HEK293 (cell line): ENCODE data around the gene QSOX1.
A peak's percentile ranks its signal among the peaks of the same experiment; 100 is the strongest.

Source experiments
- CTCF ChIA-PET: fragments of 350-600 bp; formaldehyde crosslinking; extraction: SDS; loops from one replicate; lab custom pipeline; 2021; ENCODE audit warnings: antibody characterized with exemption; lab: Yijun Ruan, JAX
- POLR2A ChIA-PET: fragments of 300-600 bp; formaldehyde crosslinking; extraction: SDS; loops from one replicate; lab custom pipeline; 2020; ENCODE audit warnings: antibody characterized with exemption, inconsistent platforms; lab: Yijun Ruan, JAX
- H3K27ac ChIP-seq: fragments of 200-500 bp; sonication (Bioruptor generic); 2 replicates; pipeline ENCODE4 v1.5.1; 2014; ENCODE audit warnings: low read depth, low read length, control low read depth, inconsistent platforms; ENCODE audit errors: extremely low read depth
- H3K36me3 ChIP-seq, 2 experiments: fragments of 200-500 bp in 1 of 2; sonication (Bioruptor generic) in 1 of 2; 1 replicate in 1 of 2; 2 replicates in 1 of 2; pipeline ENCODE4 v1.5.1; 2014 to 2017; ENCODE audit warnings: inconsistent platforms in 2 of 2, low read length in 2 of 2; ENCODE audit not compliant: control insufficient read depth in 2 of 2, insufficient read depth in 1 of 2
- H3K4me1 ChIP-seq: fragments of 200-500 bp; sonication (Bioruptor generic); 2 replicates; pipeline ENCODE4 v1.5.1; 2014; ENCODE audit warnings: mild to moderate bottlenecking, low read length, inconsistent platforms; ENCODE audit not compliant: control insufficient read depth, insufficient read depth
- H3K4me3 ChIP-seq: 2 replicates; pipeline ENCODE4 v1.5.1; 2011; ENCODE audit warnings: low read depth, mild to moderate bottlenecking, control low read depth, low read length, moderate library complexity
- H3K9me3 ChIP-seq: fragments of 200-500 bp; sonication (Bioruptor generic); 2 replicates; pipeline ENCODE4 v1.5.1; 2014; ENCODE audit warnings: low read depth, low read length, inconsistent platforms; ENCODE audit not compliant: control insufficient read depth, insufficient read depth
- GLIS2 ChIP-seq: fragments of 450-650 bp; formaldehyde crosslinking; IDR thresholded peaks from 2 replicates; pipeline ENCODE4 v1.5.1; 2016; ENCODE audit warnings: missing biosample characterization, missing genetic modification characterization
- PRDM6 ChIP-seq: fragments of 450-650 bp; formaldehyde crosslinking; IDR thresholded peaks from 2 replicates; pipeline ENCODE4 v1.5.1; 2017; ENCODE audit warnings: missing biosample characterization, missing genetic modification characterization
- SP2 ChIP-seq: fragments of 450-650 bp; formaldehyde crosslinking; IDR thresholded peaks from 2 replicates; pipeline ENCODE4 v1.5.1; 2016; ENCODE audit warnings: missing biosample characterization, missing genetic modification characterization
- ZBTB11 ChIP-seq: fragments of 450-650 bp; formaldehyde crosslinking; conservative IDR thresholded peaks from 2 replicates; pipeline ENCODE4 v1.5.1; 2016; ENCODE audit warnings: low read depth, missing biosample characterization, missing genetic modification characterization
- ZEB2 ChIP-seq: fragments of 450-650 bp; formaldehyde crosslinking; IDR thresholded peaks from 2 replicates; pipeline ENCODE4 v1.5.1; 2016; ENCODE audit warnings: missing biosample characterization, missing genetic modification characterization
- ZFP41 ChIP-seq: fragments of 450-650 bp; formaldehyde crosslinking; IDR thresholded peaks from 2 replicates; pipeline ENCODE4 v1.5.1; 2016; ENCODE audit warnings: missing biosample characterization, missing genetic modification characterization, borderline replicate concordance
- ZNF140 ChIP-seq: fragments of 450-650 bp; formaldehyde crosslinking; IDR thresholded peaks from 2 replicates; pipeline ENCODE4 v1.5.1; 2016; ENCODE audit warnings: missing biosample characterization, missing genetic modification characterization
- ZNF341 ChIP-seq: fragments of 450-650 bp; formaldehyde crosslinking; IDR thresholded peaks from 2 replicates; pipeline ENCODE4; 2016; ENCODE audit warnings: low read depth, missing biosample characterization, missing genetic modification characterization
- ZNF518A ChIP-seq: fragments of 450-650 bp; formaldehyde crosslinking; conservative IDR thresholded peaks from 2 replicates; pipeline ENCODE4 v1.5.1; 2016; ENCODE audit warnings: low read depth, missing biosample characterization, missing genetic modification characterization
- ZNF629 ChIP-seq: fragments of 450-650 bp; formaldehyde crosslinking; IDR thresholded peaks from 2 replicates; pipeline ENCODE4 v1.5.1; 2017; ENCODE audit warnings: missing biosample characterization, missing genetic modification characterization
- ZNF639 ChIP-seq: fragments of 450-650 bp; formaldehyde crosslinking; IDR thresholded peaks from 2 replicates; pipeline ENCODE4 v1.5.1; 2016; ENCODE audit warnings: missing biosample characterization, missing genetic modification characterization
- ZNF670 ChIP-seq: fragments of 450-650 bp; formaldehyde crosslinking; IDR thresholded peaks from 2 replicates; pipeline ENCODE4 v1.5.1; 2016; ENCODE audit warnings: missing biosample characterization, missing genetic modification characterization, low read depth
- TF ChIP-seq, protein P1 (sequence below): fragments of 450-650 bp; formaldehyde crosslinking; IDR thresholded peaks from 2 replicates; pipeline ENCODE4 v1.5.1; 2016; ENCODE audit warnings: missing biosample characterization, missing genetic modification characterization
- TF ChIP-seq, protein P2 (sequence below): fragments of 450-650 bp; formaldehyde crosslinking; IDR thresholded peaks from 2 replicates; pipeline ENCODE4 v1.5.1; 2016; ENCODE audit warnings: missing biosample characterization, missing genetic modification characterization
- TF ChIP-seq, protein P3 (sequence below): fragments of 450-650 bp; formaldehyde crosslinking; IDR thresholded peaks from 2 replicates; pipeline ENCODE4 v1.5.1; 2016; ENCODE audit warnings: missing biosample characterization, missing genetic modification characterization

The QSOX1 gene

GRCh38 chr1:180156201-180156600 is 1.5 kb downstream of the QSOX1 start (continued):
- TF ChIP-seq, protein P1, sequence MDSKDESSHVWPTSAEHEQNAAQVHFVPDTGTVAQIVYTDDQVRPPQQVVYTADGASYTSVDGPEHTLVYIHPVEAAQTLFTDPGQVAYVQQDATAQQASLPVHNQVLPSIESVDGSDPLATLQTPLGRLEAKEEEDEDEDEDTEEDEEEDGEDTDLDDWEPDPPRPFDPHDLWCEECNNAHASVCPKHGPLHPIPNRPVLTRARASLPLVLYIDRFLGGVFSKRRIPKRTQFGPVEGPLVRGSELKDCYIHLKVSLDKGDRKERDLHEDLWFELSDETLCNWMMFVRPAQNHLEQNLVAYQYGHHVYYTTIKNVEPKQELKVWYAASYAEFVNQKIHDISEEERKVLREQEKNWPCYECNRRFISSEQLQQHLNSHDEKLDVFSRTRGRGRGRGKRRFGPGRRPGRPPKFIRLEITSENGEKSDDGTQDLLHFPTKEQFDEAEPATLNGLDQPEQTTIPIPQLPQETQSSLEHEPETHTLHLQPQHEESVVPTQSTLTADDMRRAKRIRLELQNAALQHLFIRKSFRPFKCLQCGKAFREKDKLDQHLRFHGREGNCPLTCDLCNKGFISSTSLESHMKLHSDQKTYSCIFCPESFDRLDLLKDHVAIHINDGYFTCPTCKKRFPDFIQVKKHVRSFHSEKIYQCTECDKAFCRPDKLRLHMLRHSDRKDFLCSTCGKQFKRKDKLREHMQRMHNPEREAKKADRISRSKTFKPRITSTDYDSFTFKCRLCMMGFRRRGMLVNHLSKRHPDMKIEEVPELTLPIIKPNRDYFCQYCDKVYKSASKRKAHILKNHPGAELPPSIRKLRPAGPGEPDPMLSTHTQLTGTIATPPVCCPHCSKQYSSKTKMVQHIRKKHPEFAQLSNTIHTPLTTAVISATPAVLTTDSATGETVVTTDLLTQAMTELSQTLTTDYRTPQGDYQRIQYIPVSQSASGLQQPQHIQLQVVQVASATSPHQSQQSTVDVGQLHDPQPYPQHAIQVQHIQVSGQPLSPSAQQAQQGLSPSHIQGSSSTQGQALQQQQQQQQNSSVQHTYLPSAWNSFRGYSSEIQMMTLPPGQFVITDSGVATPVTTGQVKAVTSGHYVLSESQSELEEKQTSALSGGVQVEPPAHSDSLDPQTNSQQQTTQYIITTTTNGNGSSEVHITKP (tag by site-specific recombination), result no peak
- TF ChIP-seq ZNF639, result no peak

- TF ChIP-seq, protein P2, sequence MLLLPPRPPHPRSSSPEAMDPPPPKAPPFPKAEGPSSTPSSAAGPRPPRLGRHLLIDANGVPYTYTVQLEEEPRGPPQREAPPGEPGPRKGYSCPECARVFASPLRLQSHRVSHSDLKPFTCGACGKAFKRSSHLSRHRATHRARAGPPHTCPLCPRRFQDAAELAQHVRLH, result no peak
- TF ChIP-seq, protein P3, sequence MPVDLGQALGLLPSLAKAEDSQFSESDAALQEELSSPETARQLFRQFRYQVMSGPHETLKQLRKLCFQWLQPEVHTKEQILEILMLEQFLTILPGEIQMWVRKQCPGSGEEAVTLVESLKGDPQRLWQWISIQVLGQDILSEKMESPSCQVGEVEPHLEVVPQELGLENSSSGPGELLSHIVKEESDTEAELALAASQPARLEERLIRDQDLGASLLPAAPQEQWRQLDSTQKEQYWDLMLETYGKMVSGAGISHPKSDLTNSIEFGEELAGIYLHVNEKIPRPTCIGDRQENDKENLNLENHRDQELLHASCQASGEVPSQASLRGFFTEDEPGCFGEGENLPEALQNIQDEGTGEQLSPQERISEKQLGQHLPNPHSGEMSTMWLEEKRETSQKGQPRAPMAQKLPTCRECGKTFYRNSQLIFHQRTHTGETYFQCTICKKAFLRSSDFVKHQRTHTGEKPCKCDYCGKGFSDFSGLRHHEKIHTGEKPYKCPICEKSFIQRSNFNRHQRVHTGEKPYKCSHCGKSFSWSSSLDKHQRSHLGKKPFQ (tag by site-specific recombination), result peak; percentile 94
- TF ChIP-seq ZEB2 (0 out of 2 replicates have a peak, but pooled peaks have one; percentile 32), ZNF341 (0 out of 2 replicates have a peak, but pooled peaks have one; percentile 21), ZFP41 (tag by site-specific recombination) (no peak), PRDM6 (tag by site-specific recombination) (peak; percentile 60), ZNF629 (peak; percentile 23; the same call in 1 of the 2 replicates)
- H3K36me3 ChIP-seq, result no peaks in the 10 kb centered on the region
- POLR2A ChIA-PET, result no interaction called here
- peaks cover 11% of the 10 kb centered on the region for H3K4me1 ChIP-seq
- CTCF ChIA-PET, result interaction anchor here (1.7 to 6.6 kb wide), 2 partner anchors 11 to 24 kb away, joined by 6 to 37 read pairs; no protein-coding TSS in a partner anchor
- no peak overlapping the region for H3K4me3 ChIP-seq
- no peak overlapping the region for H3K27ac ChIP-seq
- H3K9me3 ChIP-seq, result no peaks in the 10 kb centered on the region
Observed at GRCh38 chr1:180156631-180157091, 2.0 kb downstream of the QSOX1 start.

DNA sequence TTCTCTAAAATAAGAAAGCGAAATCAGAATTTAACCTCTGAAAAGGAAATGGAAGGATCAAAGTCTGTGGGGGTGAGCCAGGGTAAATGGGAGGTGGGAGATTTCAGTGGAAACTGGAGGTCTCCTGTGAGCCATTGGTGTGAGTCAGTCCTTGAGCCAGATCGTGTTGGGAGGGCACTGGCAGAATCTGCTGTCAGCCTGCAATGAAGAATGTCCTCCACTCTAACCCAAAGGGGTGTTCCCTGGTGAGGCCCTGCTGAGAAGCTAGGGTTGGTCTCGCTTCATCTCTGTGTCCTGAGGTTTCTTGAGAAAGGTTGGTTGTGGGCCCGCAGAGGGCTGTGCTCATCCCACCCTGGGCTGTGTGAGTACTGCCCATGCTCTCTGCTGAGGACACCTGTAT is 2.4 kb downstream of the QSOX1 start:
- Histone ChIP-seq H3K4me1 (peaks cover 11% of the 10 kb centered on the region), H3K36me3 (no peaks in the 10 kb centered on the region), H3K27ac (no peak overlapping the region), H3K9me3 (no peaks in the 10 kb centered on the region), H3K4me3 (no peak overlapping the region)
- ChIA-PET CTCF (interaction anchor here (0.6 to 6.6 kb wide), 5 partner anchors 11 to 290 kb away, joined by 3 to 37 read pairs (median 4); no protein-coding TSS in a partner anchor), POLR2A (no interaction called here)
- no peak for TF ChIP-seq ZNF670 (tag by site-specific recombination)
- TF ChIP-seq ZBTB11 (tag by site-specific recombination), result no peak
- TF ChIP-seq SP2 (tag by site-specific recombination), result peak; percentile 45; the same call in 1 of the 2 replicates
- TF ChIP-seq ZNF140, result no peak
- TF ChIP-seq ZNF518A (tag by site-specific recombination), result no peak
- TF ChIP-seq GLIS2, result 0 out of 2 replicates have a peak, but pooled peaks have one; percentile 12
